ENCODE data around the gene ARNT2.

GRCh38 chr15:80559761-80560160 lies 155.6 kb downstream of the ARNT2 start:
- TF ChIP-seq EZH2phosphoT487 (IDR thresholded peaks at IDR 0.05; ENCODE audit: borderline replicate concordance, low read depth) (no peak), CTCF (IDR thresholded peaks at IDR 0.05) (no peak), SIN3A (IDR thresholded peaks at IDR 0.05; ENCODE audit: borderline replicate concordance, low read depth, low read length) (no peak)
